GM18907 (cell line): ENCODE results near the gene PAMR1.

Source experiments
- ATAC-seq: cut with Tn5 transposase; IDR thresholded peaks from one replicate; pipeline ENCODE4 v1.9.1; 2021; ENCODE audit warnings: mild to moderate bottlenecking, moderate library complexity; ENCODE audit not compliant: unreplicated experiment

PAMR1 gene

GRCh38 chr11:35407041-35407440 is 118.4 kb downstream of the PAMR1 start:
- ATAC-seq, result no peak

- no peak for ATAC-seq
Observed at GRCh38 chr11:35404388-35404775, 121.0 kb downstream of the PAMR1 start.

- no peak for ATAC-seq
Observed at GRCh38 chr11:35403765-35404387, 121.5 kb downstream of the PAMR1 start.

- ATAC-seq, result no peak
Observed at GRCh38 chr11:35402751-35403660, 122.4 kb downstream of the PAMR1 start.

GRCh38 chr11:35398881-35399280 is 126.5 kb downstream of the PAMR1 start:
- ATAC-seq, result no peak

GRCh38 chr11:35394941-35395340 is 130.5 kb downstream of the PAMR1 start:
- no peak for ATAC-seq

GRCh38 chr11:35393098-35393497 is 132.3 kb downstream of the PAMR1 start:
- ATAC-seq, result no peak

- peak; percentile 66 for ATAC-seq
Observed at GRCh38 chr11:35391922-35392688, 133.3 kb downstream of the PAMR1 start.

- peak; percentile 89 for ATAC-seq
Observed at GRCh38 chr11:35390737-35391682, 134.4 kb downstream of the PAMR1 start.

- no peak for ATAC-seq
Observed at GRCh38 chr11:35389897-35390465, 135.4 kb downstream of the PAMR1 start.

- ATAC-seq, result no peak
Observed at GRCh38 chr11:35389112-35389511, 136.3 kb downstream of the PAMR1 start.

GRCh38 chr11:35388061-35388460 is 137.4 kb downstream of the PAMR1 start:
- ATAC-seq, result no peak

- no peak for ATAC-seq
Observed at GRCh38 chr11:35387111-35387982, 138.1 kb downstream of the PAMR1 start.

- ATAC-seq, result no peak
Observed at GRCh38 chr11:35383953-35384352, 141.5 kb downstream of the PAMR1 start.
